ACC112 (cell line): Measurements from ENCODE around the gene PTH2.

ENCODE experiments used
- H2AFZ ChIP-seq: fragments of 200-600 bp; sonication (generic); one replicate; pipeline ENCODE4 v1.6.0; 2017; ENCODE audit warnings: antibody characterized with exemption, low read length; ENCODE audit not compliant: unreplicated experiment
- H3K27ac ChIP-seq: fragments of 200-600 bp; sonication (generic); 2 replicates; pipeline ENCODE4 v1.5.1; 2014; ENCODE audit warnings: low read depth, mild to moderate bottlenecking, antibody characterized with exemption, low read length, moderate library complexity
- H3K27me3 ChIP-seq: fragments of 200-600 bp; sonication (generic); 2 replicates; pipeline ENCODE4 v1.6.1; 2014; ENCODE audit warnings: mild to moderate bottlenecking, antibody characterized with exemption, low read length, moderate library complexity, mixed read lengths; ENCODE audit not compliant: insufficient read depth
- H3K36me3 ChIP-seq: fragments of 200-600 bp; sonication (generic); 2 replicates; pipeline ENCODE4 v1.6.1; 2016; ENCODE audit warnings: mild to moderate bottlenecking, antibody characterized with exemption, low read length, moderate library complexity, mixed read lengths; ENCODE audit not compliant: insufficient read depth
- H3K4me1 ChIP-seq: fragments of 200-600 bp; sonication (generic); one replicate; pipeline ENCODE4 v1.6.1; 2016; ENCODE audit warnings: low read length, mixed read lengths; ENCODE audit not compliant: insufficient read depth, unreplicated experiment, control insufficient read depth
- H3K4me3 ChIP-seq: fragments of 200-600 bp; sonication (generic); 2 replicates; pipeline ENCODE4 v1.5.1; 2014; ENCODE audit warnings: mild to moderate bottlenecking, low read depth, low read length
- H3K79me2 ChIP-seq: fragments of 200-600 bp; sonication (generic); one replicate; pipeline ENCODE4 v1.6.0; 2016; ENCODE audit warnings: low read length; ENCODE audit not compliant: control insufficient read depth, unreplicated experiment, insufficient read depth

Gene PTH2

DNA sequence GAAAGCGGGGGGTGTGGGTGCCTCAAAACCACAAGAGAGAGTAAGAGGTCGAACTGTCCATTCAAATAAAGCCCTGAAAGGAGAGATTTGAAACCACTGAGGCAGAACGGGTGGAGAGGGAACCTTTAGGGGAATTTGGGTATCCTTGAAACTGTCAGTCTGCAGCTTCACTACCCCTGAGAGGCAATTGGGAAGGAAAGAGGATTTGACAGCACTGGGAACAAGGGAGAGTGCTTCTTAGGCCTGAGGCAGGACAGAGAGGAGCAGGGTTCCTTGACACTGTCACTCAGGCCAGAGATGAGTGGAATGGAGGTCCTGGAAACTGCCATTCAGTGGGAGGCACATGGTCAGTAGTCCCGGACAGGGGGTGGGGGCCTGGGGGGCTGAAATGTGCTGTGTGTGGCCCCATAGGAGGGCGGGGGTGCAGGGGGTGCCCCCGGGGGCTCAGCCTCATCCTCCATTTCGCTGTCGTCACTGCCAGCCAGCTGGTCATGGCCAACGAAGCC lies 7.0 kb upstream of the PTH2 start:
- Histone ChIP-seq H3K27me3 (peaks cover 40% of the 10 kb centered on the region), H3K79me2 (no peaks in the 10 kb centered on the region), H3K4me1 (peaks cover 7% of the 10 kb centered on the region), H3K4me3 (no peak overlapping the region), H2AFZ (no peak overlapping the region), H3K27ac (no peak overlapping the region), H3K36me3 (no peaks in the 10 kb centered on the region)

DNA sequence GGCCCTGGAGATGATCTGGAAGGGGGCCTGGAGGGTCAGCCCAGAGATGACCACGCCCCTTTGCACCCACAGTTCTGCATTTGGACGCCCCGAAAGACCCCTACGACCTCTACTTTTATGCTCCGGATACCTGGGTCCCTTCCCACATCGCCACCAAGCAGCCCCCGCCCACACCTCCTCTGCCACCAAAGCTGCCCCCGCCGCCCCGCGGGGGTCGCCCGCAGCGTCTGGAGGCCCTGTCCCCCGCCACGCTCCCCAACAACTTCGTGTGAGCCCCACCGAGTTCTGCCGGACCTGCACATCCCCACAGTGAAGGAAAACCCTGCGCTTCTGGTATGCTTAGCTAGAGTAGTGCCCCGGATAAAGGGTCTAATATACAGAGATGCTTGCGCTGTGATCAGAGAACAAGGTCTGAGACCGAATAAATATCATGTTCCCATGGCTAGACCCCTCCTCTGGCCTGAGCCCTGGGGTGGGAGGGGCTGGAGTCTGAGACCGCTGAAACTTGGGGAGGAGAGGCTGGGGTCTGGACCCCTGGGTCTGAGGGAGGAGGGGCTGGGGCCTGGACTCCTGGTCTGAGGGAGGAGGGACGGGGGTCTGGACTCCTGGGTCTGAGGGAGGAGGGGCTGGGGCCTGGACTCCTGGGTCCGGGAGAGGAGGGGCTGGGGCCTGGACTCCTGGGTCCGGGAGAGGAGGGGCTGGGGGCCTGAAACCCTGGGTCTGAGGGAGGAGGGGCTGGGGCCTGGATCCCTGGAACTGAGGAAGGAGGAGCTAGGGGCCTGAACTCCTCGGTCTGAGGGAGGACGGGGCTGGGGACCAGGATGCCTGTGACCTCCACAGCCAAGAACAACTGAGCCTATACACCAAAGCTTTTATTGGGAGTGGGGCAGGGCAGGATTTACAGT lies 5.6 kb upstream of the PTH2 start:
- H3K27ac ChIP-seq: no peak overlapping the region
- no peaks in the 10 kb centered on the region for H3K79me2 ChIP-seq
- no peak overlapping the region for H2AFZ ChIP-seq
- H3K27me3 ChIP-seq: peaks cover 43% of the 10 kb centered on the region
- no peaks in the 10 kb centered on the region for H3K36me3 ChIP-seq
- no peak overlapping the region for H3K4me3 ChIP-seq
- peaks cover 7% of the 10 kb centered on the region for H3K4me1 ChIP-seq

DNA sequence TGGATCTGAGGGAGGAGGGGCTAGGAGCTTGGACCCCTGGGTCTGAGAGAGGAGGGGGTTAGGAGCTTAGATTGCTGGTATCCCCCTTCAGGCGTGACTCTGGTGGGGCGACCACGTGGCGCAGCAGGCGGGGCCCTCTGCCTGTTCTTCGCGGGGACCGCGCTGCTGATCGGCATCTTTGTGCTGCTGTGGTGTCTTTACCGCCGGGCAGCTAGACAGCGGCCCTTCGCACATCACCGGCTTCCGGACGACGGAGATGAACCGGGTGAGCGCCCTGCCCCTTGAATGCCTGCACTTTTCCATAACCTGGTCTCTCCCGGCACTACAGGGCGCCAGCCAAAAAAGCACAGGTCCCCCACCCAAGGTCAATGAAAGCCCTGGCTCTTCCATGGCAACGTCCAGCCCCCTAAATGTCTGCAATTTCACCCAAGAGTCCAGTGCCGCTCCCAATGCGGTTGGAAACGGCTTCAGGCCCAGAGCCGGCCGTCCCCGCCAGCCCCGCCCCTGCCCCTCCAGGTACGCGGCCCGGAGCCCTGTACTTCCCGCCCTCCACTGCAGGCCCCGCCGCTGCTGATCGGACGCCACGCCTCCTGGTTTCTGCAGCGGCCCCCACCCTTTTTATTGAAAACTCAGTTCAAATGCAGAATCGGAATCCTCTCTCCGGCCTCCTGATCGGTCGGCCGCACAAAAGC lies 4.8 kb upstream of the PTH2 start:
- no peaks in the 10 kb centered on the region for H3K79me2 ChIP-seq
- peak overlapping the region; percentile 44; the same call in 1 of the 2 replicates for H3K4me3 ChIP-seq
- H2AFZ ChIP-seq: peak overlapping the region; percentile 33
- H3K36me3 ChIP-seq: no peaks in the 10 kb centered on the region
- H3K4me1 ChIP-seq: peaks cover 7% of the 10 kb centered on the region
- H3K27ac ChIP-seq: no peak overlapping the region
- peaks cover 51% of the 10 kb centered on the region for H3K27me3 ChIP-seq

DNA sequence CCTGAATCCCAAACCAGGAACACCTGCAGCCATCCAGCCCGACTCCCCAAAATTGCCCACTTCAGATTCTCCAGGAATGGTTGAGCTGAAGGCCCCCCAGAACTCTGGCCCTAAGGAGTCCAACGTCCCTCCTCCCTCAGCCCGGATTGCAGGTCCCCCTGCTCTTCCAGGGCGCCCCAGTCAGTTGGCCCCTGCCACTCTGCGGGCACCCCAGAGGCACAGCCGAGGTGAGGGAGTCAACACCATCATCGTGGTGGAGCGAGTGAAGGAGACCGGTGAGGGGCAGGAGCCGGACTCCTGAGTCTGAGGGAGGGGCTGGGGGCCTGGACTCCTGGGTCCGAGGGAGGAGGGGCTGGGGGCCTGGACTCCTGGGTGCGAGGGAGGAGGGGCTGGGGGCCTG lies 4.1 kb upstream of the PTH2 start:
- Histone ChIP-seq H3K4me1 (peaks cover 7% of the 10 kb centered on the region), H3K27ac (no peak overlapping the region), H3K36me3 (no peaks in the 10 kb centered on the region), H3K79me2 (no peaks in the 10 kb centered on the region), H2AFZ (no peak overlapping the region), H3K27me3 (peaks cover 57% of the 10 kb centered on the region), H3K4me3 (no peak overlapping the region)

DNA sequence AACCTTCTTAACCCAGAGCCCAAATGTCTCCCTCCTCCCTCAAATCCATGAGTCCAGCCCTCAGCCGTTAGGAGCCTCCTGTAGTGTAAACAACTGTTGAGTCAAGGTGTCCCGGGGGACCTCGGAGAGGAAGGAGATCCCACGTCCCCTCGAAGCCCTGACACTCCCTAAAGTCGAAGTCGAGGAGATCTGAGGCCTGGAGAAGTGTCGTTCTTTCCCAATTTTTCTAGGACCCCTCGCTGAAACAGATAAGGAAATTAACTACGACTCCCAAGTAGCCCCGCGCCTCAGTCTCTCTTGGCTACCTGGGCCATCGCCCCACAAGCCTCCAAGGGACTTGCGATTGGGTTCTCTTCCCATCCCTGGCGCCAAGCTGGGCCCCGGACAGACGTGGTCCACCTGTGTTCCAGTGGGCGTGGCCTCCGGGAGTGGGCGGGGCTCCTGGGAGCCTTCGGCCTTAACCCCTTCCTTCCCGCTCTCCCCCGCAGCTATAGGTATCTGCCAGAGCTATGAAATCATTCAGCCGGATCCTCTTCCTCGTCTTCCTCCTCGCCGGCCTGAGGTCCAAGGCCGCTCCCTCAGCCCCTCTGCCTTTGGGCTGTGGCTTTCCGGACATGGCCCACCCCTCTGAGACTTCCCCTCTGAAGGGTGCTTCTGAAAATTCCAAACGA lies 2.8 kb upstream of the PTH2 start:
- peaks cover 68% of the 10 kb centered on the region for H3K27me3 ChIP-seq
- H2AFZ ChIP-seq: no peak overlapping the region
- H3K27ac ChIP-seq: no peak overlapping the region
- peaks cover 13% of the 10 kb centered on the region for H3K4me1 ChIP-seq
- H3K36me3 ChIP-seq: no peaks in the 10 kb centered on the region
- H3K4me3 ChIP-seq: no peak overlapping the region
- H3K79me2 ChIP-seq: no peaks in the 10 kb centered on the region

DNA sequence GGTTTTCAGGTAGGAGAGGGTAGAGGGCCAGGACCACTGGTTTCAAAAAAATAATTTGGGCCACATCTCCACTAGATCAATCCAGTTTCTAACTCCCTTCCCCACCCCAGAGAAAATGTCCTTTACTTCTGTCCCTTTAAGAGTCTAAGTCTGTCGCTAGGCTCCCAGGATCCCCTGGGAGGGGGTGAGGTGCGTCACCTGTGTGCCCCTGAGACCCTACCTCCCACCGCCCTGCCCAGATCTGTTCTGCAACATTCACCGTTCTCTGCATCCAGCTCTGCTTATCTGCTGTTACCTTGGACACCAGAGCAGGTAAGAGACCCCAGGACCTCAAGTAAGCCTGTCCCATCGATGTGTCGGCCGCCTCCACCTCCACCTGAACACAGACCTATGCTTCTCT lies 1.9 kb upstream of the PTH2 start, which contains the start of gene GFY:
TSS of gene GFY (plus strand) at position 211 of the 400 bp plus-strand sequence. CDS start 1,043 bp downstream, outside the sequence.
- peaks cover 75% of the 10 kb centered on the region for H3K27me3 ChIP-seq
- H3K4me3 ChIP-seq: no peak within 1 kb of the TSS
- H3K27ac ChIP-seq: no peak within 1 kb of the TSS

DNA sequence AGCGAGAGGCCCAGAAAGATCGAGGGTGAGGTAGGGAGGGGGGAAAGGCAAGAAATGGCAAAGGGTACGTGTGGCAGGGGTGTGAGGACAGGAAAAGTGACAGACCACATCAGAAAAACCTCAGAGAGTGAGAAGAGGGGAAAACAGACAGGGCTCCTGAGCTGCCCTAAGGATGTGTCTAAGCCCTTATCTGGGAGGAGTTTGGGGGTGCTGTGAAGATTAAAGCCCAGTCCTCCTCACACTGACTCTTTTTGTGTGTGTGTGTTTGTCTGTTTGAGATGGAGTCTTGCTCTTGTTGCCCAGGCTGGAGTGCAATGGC lies 703 bp upstream of the PTH2 start:
- Histone ChIP-seq H3K4me1 (peaks cover 13% of the 10 kb centered on the region), H3K27ac (no peak overlapping the region), H3K79me2 (no peaks in the 10 kb centered on the region), H3K36me3 (no peaks in the 10 kb centered on the region), H3K4me3 (no peak overlapping the region), H2AFZ (no peak overlapping the region), H3K27me3 (peaks cover 78% of the 10 kb centered on the region)

More for the DNA sequence above, 1.9 kb upstream of the PTH2 start, which contains the start of gene GFY:
- Histone ChIP-seq H3K4me1 (peaks cover 13% of the 10 kb centered on the region), H3K36me3 (no peaks in the 10 kb centered on the region), H3K79me2 (no peaks in the 10 kb centered on the region), H2AFZ (no peak within 1 kb of the TSS)

DNA sequence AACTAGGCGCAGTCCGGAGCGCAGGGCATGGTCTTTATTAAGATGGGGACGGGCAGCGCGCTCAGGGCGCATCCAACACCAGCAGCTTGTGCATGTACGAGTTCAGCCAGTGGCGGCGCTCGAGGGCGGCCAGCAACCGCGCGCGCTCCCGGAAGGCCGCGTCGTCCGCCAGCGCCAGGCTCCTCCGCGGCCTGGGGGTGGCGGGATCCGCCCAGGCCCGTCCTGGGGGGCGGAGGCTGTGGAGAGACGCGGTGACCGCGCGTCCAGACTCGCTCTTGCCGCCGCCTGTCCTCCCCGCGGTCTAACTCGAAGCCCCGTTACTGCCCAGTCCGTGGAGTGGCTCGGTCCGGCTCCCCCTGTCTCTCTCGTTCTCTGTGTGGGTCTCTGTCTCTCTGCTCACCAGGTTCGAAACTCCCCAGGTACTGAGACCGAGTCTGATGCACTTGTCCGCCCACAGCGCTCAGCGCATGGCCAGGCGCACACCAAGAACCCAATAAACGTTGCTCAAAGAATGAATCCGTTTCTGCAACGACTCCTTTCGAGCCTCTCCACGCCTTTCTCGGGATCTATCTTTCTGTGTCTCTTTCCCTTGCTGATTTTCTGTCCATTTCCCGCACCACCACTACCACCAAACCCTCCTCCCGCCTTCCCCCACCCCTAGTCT lies 702 bp downstream of the PTH2 start:
- peaks cover 79% of the 10 kb centered on the region for H3K27me3 ChIP-seq
- H2AFZ ChIP-seq: no peak overlapping the region
- H3K36me3 ChIP-seq: no peaks in the 10 kb centered on the region
- H3K4me3 ChIP-seq: peak overlapping the region; percentile 65
- peaks cover 13% of the 10 kb centered on the region for H3K4me1 ChIP-seq
- no peaks in the 10 kb centered on the region for H3K79me2 ChIP-seq
- H3K27ac ChIP-seq: no peak overlapping the region

DNA sequence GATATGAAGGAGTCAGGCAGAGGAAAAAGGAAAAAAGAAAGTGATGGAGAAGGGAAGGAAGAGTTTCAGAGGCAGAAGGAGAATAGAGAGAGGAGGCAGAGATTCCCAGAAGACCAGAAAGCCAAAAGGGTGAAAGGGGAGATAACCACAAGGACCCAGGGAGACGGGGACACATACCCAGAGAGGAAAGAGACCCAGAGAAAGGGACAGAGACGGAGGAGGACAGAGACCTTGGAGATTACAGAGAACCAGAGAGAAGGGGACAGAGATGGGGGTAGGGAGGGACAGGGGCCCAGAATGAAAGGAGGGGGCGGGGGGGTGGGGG lies 1.4 kb downstream of the PTH2 start:
- H3K27me3 ChIP-seq: peaks cover 79% of the 10 kb centered on the region
- no peak overlapping the region for H3K27ac ChIP-seq
- no peak overlapping the region for H3K4me3 ChIP-seq
- H3K36me3 ChIP-seq: no peaks in the 10 kb centered on the region
- no peak overlapping the region for H2AFZ ChIP-seq
- peaks cover 13% of the 10 kb centered on the region for H3K4me1 ChIP-seq
- H3K79me2 ChIP-seq: no peaks in the 10 kb centered on the region
